ENCODE measurements around the gene IER5.

Gene IER5

DNA sequence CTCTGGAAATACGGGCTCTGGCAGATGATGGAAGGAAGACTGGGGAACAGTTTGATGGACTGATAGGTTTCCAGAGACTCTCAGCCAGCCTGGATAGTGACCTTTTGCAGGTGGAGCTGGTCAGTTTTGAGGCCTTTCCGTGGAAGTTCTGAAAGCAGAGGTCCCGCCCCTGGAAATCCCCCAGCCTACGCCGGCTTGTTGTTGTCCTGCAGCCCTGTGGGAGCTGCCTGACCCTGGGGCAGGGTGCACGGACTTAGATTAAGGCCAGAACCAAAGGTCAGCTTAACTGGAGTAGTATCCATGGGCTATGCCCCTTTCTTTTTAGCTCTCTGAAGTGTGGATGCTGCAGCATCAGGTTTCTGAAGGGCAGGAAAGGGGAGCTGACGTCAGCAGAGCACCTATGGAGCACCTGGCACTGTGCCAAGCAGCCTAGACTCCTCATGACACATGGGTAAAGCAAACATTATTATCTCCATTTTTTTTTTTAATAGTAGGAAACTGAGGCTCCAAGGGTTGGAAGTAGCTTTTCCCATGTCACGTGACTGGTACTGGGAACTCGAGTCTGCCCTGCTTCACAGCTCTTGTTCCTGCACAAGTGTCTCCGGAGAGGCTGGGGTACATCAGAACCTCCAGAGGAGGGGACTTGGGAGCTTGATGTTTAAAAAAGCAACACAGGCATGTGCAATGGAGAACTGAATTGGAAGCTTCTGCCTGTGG, 38.5 kb downstream of the IER5 start (continued):
- TF ChIP-seq ZNF184 (tag by site-specific recombination; IDR thresholded peaks at IDR 0.05) (peak; percentile 99), ZNF48 (tag by site-specific recombination; IDR thresholded peaks at IDR 0.05) (no peak), HOXD13 (CRISPR knock-in tag; IDR thresholded peaks at IDR 0.05; ENCODE audit: borderline replicate concordance) (no peak), ZNF138 (tag by site-specific recombination; IDR thresholded peaks at IDR 0.05; ENCODE audit: borderline replicate concordance) (no peak), ZBTB48 (tag by site-specific recombination; IDR thresholded peaks at IDR 0.05) (no peak), ZNF624 (tag by site-specific recombination; IDR thresholded peaks at IDR 0.05) (peak; percentile 90), ZNF202 (tag by site-specific recombination; IDR thresholded peaks at IDR 0.05; ENCODE audit: borderline replicate concordance) (no peak), SCRT2 (tag by site-specific recombination; IDR thresholded peaks at IDR 0.05) (peak; percentile 89), MEIS1 (CRISPR knock-in tag; IDR thresholded peaks at IDR 0.05; ENCODE audit: borderline replicate concordance) (no peak), ZNF501 (tag by site-specific recombination; IDR thresholded peaks at IDR 0.05) (no peak), ZNF37A (tag by site-specific recombination; IDR thresholded peaks at IDR 0.05) (no peak; the same call in 1 of the 2 replicates), ZNF658 (tag by site-specific recombination; IDR thresholded peaks at IDR 0.05) (no peak), FEZF1 (tag by site-specific recombination; IDR thresholded peaks at IDR 0.05) (no peak; the same call in 1 of the 2 replicates), ZNF121 (tag by site-specific recombination; IDR thresholded peaks at IDR 0.05) (no peak), KLF16 (tag by site-specific recombination; IDR thresholded peaks at IDR 0.05) (no peak), GFI1B (tag by site-specific recombination; IDR thresholded peaks at IDR 0.05) (no peak), SALL2 (tag by site-specific recombination; IDR thresholded peaks at IDR 0.05; ENCODE audit: borderline replicate concordance) (no peak), ZNF335 (tag by site-specific recombination; conservative IDR thresholded peaks at IDR 0.05) (no peak; the same call in 1 of the 2 replicates), ZSCAN16 (tag by site-specific recombination; IDR thresholded peaks at IDR 0.05) (no peak), ZBTB8A (tag by site-specific recombination; IDR thresholded peaks at IDR 0.05) (0 out of 2 replicates have a peak, but pooled peaks have one; percentile 18), ZNF571 (tag by site-specific recombination; IDR thresholded peaks at IDR 0.05) (peak; percentile 98)
- TF ChIP-seq, protein P1, sequence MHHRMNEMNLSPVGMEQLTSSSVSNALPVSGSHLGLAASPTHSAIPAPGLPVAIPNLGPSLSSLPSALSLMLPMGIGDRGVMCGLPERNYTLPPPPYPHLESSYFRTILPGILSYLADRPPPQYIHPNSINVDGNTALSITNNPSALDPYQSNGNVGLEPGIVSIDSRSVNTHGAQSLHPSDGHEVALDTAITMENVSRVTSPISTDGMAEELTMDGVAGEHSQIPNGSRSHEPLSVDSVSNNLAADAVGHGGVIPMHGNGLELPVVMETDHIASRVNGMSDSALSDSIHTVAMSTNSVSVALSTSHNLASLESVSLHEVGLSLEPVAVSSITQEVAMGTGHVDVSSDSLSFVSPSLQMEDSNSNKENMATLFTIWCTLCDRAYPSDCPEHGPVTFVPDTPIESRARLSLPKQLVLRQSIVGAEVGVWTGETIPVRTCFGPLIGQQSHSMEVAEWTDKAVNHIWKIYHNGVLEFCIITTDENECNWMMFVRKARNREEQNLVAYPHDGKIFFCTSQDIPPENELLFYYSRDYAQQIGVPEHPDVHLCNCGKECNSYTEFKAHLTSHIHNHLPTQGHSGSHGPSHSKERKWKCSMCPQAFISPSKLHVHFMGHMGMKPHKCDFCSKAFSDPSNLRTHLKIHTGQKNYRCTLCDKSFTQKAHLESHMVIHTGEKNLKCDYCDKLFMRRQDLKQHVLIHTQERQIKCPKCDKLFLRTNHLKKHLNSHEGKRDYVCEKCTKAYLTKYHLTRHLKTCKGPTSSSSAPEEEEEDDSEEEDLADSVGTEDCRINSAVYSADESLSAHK (tag by site-specific recombination; IDR thresholded peaks at IDR 0.05), result no peak
- TF ChIP-seq, protein P2, sequence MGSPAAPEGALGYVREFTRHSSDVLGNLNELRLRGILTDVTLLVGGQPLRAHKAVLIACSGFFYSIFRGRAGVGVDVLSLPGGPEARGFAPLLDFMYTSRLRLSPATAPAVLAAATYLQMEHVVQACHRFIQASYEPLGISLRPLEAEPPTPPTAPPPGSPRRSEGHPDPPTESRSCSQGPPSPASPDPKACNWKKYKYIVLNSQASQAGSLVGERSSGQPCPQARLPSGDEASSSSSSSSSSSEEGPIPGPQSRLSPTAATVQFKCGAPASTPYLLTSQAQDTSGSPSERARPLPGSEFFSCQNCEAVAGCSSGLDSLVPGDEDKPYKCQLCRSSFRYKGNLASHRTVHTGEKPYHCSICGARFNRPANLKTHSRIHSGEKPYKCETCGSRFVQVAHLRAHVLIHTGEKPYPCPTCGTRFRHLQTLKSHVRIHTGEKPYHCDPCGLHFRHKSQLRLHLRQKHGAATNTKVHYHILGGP (tag by site-specific recombination; IDR thresholded peaks at IDR 0.05), result peak; percentile 83
- TF ChIP-seq, protein P3, sequence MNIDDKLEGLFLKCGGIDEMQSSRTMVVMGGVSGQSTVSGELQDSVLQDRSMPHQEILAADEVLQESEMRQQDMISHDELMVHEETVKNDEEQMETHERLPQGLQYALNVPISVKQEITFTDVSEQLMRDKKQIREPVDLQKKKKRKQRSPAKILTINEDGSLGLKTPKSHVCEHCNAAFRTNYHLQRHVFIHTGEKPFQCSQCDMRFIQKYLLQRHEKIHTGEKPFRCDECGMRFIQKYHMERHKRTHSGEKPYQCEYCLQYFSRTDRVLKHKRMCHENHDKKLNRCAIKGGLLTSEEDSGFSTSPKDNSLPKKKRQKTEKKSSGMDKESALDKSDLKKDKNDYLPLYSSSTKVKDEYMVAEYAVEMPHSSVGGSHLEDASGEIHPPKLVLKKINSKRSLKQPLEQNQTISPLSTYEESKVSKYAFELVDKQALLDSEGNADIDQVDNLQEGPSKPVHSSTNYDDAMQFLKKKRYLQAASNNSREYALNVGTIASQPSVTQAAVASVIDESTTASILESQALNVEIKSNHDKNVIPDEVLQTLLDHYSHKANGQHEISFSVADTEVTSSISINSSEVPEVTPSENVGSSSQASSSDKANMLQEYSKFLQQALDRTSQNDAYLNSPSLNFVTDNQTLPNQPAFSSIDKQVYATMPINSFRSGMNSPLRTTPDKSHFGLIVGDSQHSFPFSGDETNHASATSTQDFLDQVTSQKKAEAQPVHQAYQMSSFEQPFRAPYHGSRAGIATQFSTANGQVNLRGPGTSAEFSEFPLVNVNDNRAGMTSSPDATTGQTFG (tag by site-specific recombination; IDR thresholded peaks at IDR 0.05; ENCODE audit: borderline replicate concordance), result 0 out of 2 replicates have a peak, but pooled peaks have one; percentile 57
- TF ChIP-seq, protein P4, sequence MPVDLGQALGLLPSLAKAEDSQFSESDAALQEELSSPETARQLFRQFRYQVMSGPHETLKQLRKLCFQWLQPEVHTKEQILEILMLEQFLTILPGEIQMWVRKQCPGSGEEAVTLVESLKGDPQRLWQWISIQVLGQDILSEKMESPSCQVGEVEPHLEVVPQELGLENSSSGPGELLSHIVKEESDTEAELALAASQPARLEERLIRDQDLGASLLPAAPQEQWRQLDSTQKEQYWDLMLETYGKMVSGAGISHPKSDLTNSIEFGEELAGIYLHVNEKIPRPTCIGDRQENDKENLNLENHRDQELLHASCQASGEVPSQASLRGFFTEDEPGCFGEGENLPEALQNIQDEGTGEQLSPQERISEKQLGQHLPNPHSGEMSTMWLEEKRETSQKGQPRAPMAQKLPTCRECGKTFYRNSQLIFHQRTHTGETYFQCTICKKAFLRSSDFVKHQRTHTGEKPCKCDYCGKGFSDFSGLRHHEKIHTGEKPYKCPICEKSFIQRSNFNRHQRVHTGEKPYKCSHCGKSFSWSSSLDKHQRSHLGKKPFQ (tag by site-specific recombination; IDR thresholded peaks at IDR 0.05), result no peak
- TF ChIP-seq, protein P5, sequence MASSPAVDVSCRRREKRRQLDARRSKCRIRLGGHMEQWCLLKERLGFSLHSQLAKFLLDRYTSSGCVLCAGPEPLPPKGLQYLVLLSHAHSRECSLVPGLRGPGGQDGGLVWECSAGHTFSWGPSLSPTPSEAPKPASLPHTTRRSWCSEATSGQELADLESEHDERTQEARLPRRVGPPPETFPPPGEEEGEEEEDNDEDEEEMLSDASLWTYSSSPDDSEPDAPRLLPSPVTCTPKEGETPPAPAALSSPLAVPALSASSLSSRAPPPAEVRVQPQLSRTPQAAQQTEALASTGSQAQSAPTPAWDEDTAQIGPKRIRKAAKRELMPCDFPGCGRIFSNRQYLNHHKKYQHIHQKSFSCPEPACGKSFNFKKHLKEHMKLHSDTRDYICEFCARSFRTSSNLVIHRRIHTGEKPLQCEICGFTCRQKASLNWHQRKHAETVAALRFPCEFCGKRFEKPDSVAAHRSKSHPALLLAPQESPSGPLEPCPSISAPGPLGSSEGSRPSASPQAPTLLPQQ (tag by site-specific recombination; IDR thresholded peaks at IDR 0.05), result peak; percentile 74
- TF ChIP-seq, protein P6, sequence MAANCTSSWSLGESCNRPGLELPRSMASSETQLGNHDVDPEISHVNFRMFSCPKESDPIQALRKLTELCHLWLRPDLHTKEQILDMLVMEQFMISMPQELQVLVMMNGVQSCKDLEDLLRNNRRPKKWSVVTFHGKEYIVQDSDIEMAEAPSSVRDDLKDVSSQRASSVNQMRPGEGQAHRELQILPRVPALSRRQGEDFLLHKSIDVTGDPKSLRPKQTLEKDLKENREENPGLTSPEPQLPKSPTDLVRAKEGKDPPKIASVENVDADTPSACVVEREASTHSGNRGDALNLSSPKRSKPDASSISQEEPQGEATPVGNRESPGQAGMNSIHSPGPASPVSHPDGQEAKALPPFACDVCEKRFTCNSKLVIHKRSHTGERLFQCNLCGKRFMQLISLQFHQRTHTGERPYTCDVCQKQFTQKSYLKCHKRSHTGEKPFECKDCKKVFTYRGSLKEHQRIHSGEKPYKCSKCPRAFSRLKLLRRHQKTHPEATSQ (tag by site-specific recombination; IDR thresholded peaks at IDR 0.05), result no peak
- TF ChIP-seq, protein P7, sequence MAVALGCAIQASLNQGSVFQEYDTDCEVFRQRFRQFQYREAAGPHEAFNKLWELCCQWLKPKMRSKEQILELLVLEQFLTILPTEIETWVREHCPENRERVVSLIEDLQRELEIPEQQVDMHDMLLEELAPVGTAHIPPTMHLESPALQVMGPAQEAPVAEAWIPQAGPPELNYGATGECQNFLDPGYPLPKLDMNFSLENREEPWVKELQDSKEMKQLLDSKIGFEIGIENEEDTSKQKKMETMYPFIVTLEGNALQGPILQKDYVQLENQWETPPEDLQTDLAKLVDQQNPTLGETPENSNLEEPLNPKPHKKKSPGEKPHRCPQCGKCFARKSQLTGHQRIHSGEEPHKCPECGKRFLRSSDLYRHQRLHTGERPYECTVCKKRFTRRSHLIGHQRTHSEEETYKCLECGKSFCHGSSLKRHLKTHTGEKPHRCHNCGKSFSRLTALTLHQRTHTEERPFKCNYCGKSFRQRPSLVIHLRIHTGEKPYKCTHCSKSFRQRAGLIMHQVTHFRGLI (tag by site-specific recombination; IDR thresholded peaks at IDR 0.05), result peak; percentile 45; the same call in 1 of the 2 replicates

Data from HEK293 (cell line).